Right lung (tissue), 5 donors: ENCODE data around the gene VCP. TPM values are rescaled to one million over a fixed set of nuclear protein-coding genes. Genes with fewer than 3 reads are reported as not detected.

Experiments used
- DNase-seq, 2 donors: peaks; one replicate each; pipeline ENCODE4 v3.0.0-alpha.2; 2013
- polyA plus RNA-seq, 5 donors: library from polyadenylated mRNA; unstranded; fragments of 120-200 nt; gene quantifications; one replicate each; pipeline versions ENCODE4 v1.2.1 to v1.2.3, GENCODE V29; 2013; ENCODE audit warnings: inconsistent platforms in 1 of 5, low replicate concordance in 1 of 5; ENCODE audit not compliant: insufficient read length in 5 of 5, insufficient read depth in 1 of 5

The VCP gene
- polyA plus RNA-seq, 5 donors: 182 to 231 (median 209) TPM

- DNase-seq: no peak
Observed at GRCh38 chr9:35105571-35106342, 33.3 kb upstream of the VCP start.

GRCh38 chr9:35105126-35105525, 32.7 kb upstream of the VCP start:
- DNase-seq: no peak

DNA sequence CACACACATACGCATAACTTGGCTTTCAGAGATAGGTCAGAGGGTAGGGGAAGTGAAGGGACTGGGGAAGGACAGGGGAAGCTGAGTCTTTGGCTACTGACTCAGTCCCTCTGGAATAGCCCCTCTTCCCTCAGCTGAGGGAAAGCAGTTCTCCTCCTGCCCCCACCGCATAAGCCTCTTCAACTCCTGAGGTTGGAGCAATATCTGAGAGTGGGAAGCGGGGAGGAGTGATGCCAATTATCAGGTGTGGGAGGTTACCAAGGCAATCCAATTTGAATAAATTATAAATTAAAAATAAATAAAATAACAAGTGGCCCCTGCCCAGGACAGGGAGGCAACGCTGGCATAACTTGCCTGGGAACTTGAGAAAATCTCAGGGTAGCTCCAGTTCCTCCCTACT, 32.2 kb upstream of the VCP start:
- DNase-seq: no peak

DNA sequence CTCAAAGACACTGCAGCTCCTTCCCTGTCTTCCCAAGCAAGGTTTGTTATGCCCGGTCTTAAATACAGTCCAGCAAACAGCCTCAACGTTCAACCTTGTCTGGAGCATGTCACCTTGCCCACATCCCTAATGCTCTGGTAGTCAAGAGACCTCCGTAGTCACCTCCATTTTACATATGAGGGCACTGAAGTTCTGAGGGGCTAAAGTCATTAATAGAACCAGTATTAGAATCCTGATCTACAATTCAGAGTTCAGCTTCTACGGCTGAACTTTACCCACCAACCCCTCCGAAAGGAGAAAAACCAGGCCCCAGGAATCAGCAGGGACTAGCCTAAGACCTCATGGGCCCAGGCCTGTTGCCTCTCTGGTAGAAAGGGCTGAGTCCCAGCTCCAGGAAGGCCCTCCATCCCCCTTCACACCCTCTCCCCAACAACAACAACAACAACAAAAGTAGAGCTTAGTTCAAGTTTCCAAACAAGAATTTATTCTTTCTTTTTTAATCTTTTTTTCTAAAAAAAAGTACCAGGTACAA, 31.3 kb upstream of the VCP start:
- DNase-seq: no peak

DNA sequence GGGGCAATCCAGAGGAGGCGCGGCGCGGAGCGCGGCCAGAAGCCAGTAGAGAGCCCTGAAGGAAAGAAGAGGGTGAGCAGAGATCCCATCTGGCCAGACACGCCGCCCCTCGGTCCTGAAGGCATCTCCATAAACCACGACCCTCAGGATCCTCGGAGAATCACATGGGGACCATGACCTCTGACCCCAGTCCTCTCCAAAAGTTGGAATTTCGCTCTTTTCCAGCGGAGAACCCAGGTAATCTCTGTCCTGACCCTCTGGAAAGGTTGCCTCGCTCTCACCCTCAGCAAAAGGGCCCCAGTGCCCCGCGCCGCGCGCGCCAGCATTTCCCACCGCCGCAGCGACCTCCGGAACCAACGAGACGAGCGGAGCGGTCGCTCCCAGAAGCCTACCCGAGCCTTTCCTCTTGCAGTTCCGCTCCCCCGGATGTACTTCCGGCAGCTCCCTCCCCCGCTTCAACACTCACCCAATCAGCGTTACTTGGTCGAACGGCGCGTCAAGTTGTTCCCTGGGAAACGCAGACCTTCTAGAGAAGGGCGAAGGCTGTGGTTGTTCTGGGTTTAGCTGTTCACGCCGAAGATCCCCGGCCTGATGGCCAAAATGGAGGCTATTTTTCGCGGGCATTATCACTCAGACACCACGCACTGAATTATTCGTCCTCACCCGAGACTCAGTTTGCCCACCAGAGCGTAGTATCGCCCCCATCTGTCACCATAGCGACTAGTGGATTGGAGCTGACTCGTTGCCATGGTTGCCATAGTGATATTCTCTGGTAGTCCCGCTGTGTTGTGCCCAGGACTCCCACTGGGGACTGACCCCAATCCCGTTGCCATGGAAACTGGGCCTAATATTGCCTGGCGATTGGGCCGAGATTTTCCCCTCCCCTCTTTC, 30.6 kb upstream of the VCP start, which contains the start of gene STOML2:
Gene STOML2 (minus strand): TSS at position 363 of the 891 bp plus-strand sequence. CDS start 37 bp downstream, at position 326.
- DNase-seq: peak; percentile 92 to 94

DNA sequence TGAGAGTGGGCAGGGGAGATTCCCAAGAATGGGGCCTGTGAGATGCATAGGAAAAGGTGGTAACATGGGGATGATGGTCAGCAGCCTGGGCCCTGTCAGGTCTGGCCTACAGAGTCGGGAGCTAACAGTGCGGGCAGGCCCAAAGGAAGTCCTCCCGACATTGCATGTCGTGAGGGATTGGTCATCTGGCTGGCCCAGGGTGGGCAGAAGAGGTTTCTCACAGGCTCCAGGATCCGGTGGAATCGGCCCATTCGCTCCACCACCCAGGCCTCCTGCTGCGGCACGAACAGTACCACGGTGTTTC, 30.0 kb upstream of the VCP start:
- DNase-seq: no peak

- no peak for DNase-seq
Observed at GRCh38 chr9:35097573-35097972, 25.1 kb upstream of the VCP start.

DNA sequence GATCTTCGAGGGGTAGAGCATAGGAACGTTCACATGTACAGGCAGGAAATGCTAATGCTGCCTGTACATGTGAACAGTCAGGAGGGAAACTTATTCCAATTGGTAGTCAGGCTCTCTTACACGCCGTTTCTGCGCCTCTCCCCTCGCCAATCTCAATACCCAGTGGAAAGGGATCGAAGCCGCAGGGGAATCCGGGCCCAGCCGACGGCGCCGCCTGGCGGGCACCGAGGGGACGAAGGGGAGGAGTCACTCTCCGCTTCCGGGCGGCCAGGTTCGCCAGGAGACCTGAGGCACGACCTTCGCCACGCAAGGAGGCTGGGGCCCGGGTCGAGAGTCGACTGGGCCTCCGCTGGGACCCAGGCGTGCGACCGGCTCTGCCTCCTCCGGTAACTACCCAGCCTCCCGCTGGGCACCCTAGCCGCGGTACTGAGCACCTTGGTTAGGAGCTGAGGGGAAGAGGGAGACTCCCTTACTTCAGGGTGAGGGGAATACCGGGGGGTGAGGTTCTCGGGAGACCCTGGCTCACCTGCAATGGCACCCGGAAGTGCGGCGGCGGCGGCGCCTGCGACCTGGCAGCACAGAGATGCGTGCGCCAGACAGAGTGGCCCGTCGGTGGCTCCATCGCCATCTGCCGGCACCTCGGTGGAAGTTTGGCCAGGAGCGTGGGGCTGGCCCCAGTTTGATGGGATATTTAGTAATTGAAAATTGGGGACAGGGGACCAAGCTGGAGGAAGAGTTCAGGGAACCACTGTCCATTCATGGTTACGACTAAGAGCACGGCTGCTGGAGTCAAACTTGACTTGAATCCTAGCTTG, 23.8 kb upstream of the VCP start, which contains the start of gene PIGO:
Gene PIGO (minus strand): TSS at position 557 of the 815 bp plus-strand sequence. CDS start 1,026 bp downstream, outside the sequence.
- peak; percentile 82 to 84 for DNase-seq

DNA sequence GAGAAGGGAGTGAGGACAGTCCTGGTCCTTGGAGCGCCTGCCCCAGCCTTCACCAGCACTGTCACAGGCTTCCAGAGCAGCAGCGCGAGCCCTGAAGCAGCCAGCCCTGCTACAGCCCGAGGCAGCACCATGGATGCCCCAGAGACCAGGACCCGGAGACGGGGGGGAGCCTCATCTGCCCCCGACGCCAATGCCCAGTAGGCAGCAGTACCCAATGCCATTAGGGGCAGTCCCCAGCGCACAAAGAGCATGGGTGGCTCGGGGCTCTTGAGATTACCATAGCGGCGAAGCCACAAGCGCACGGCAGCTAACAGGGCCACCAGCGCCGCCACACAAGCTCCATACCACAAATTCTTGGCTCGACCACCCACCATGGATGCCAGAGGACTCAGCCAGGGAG, 19.1 kb upstream of the VCP start:
- DNase-seq: no peak

DNA sequence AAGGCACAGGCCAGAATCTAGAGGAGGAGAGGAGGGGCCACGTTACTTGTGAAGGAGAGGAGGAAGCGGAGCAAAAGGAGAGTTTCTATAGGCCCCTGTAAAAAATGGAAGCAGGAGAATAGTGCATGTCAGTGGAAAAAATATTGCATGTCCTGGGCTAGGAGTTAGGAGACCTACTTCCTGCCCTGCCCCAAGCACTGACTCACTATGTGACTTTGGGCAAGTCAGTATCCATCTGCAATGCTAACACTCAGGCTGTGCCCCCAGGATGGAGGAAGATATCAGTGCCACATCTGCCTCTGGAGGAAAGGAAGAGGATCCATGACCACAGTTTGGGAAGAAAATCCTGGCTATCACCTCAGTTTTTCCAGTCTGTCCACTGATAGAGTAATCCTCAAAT, 17.0 kb upstream of the VCP start:
- DNase-seq: no peak

GRCh38 chr9:35085078-35085477, 12.7 kb upstream of the VCP start:
- no peak for DNase-seq

DNA sequence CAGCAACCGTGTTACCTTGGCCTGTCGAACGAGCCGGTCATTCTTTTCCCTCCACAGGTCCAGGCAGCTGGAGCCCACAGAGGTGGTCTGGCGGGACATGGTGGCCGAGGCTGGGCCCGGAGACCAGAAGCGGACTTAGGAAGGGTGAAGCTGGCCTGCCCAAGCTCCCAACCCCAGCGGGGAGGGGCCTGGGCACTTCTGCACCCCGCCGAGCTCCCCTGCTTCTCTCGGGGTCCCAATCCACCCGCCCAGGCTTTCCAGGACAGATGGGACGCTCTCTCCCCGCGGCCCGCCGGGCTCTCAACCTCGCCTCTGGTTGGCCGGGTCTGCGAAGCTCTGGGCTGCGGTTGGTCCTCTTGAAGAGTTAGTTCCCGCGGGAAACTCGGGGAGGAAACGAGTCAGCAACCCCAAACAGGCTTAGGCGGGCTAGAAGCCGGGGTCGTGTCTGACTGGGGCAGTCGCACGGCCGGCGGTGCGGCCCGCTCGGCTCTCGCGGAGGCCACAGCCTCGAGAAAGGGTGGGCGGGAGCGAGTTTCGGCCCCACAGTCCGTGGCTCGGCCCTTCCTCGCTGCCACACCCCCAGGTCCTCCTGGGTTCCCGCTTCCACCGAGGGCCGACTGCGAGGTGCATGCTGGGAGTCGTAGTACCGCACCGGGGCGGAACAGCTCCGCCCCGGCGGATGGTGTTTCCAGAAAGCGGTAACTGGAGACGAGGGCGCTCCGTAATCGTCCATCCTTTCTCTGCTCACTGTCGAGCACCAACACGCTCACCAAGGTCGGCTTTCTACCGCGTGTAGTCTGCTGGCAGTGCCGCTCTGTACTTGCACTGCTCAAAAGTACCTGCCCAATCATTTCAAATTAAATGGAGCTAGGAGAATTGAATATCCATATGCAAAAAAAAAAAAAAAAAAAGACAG, 7.3 kb upstream of the VCP start, which contains the start of gene FANCG:
Gene FANCG (minus strand): TSS at position 517 of the 916 bp plus-strand sequence. CDS start 418 bp downstream, at position 99.
- DNase-seq: peak; percentile 89 to 92

- DNase-seq: no peak
Observed at GRCh38 chr9:35079041-35079425, 6.6 kb upstream of the VCP start.

GRCh38 chr9:35078066-35078465, 5.6 kb upstream of the VCP start:
- no peak for DNase-seq

- DNase-seq: no peak
Observed at GRCh38 chr9:35076848-35077247, 4.4 kb upstream of the VCP start.

DNA sequence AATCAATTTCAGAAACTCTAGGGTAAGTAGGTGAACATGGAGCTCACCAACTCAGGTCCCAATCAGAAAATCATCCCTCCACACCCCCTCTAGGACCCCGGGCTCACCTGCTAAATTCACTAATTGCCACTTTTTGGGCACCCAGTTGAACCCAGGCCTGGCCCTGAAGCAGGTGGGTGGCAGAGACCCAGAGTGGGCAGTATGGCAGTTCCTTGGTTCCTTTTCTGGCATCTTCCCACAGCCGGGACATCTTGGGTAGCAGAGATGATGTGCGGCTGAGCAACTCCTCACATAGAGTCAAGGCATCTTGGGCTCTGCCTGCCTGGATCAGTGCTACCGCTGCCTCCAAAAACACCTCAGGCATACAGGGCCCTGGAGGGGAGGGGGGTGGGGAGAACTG, 2.9 kb upstream of the VCP start:
- no peak for DNase-seq

- DNase-seq: no peak
Observed at GRCh38 chr9:35074791-35075190, 2.4 kb upstream of the VCP start.

DNA sequence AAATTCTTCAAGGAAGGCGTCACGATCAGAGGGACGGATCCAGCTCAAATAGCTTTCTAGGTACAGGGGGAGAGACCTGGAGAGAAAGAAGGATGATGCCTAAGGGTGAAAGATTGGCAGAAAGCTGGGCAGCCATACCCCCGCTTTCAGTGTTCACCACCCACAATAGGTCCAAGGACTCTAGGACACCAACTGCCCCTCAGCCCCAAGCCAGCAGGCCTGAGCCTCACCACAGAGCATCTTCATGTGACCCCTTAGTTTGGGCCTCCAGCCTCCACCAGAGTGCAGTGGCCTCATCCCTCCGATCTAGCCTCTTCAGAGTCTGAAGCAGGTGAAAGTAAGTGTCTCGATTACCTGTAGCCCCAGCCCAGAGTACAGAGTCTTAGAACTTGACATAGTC, 1.7 kb upstream of the VCP start:
- no peak for DNase-seq

- no peak for DNase-seq
Observed at GRCh38 chr9:35073279-35073612, 821 bp upstream of the VCP start.

- DNase-seq: peak; percentile 86 to 89
Observed at GRCh38 chr9:35071814-35072460, 488 bp downstream of the VCP start.
